ENCODE measurements around the gene FAM50B. TPM values are rescaled to one million over a fixed set of nuclear protein-coding genes. Genes with fewer than 3 reads are reported as not detected.

FAM50B gene
- total RNA-seq, 1 experiment from 2014 or later: 3.3 TPM

- H3T11ph ChIP-seq (ENCODE audit: low read length): no peak overlapping the region
- H4K91ac ChIP-seq (ENCODE audit: insufficient read length, low read depth, low read length): no peak overlapping the region
- H2BK12ac ChIP-seq (ENCODE audit: insufficient read length, low read depth, low read length): no peak overlapping the region
- no CpG with 5 or more reads among the region's 3 CpGs for WGBS (ENCODE audit: extremely low coverage, insufficient read length, low lambda C conversion rate)
- H3K4me1 ChIP-seq (ENCODE audit: insufficient read depth, low read length): peaks cover 6% of the 10 kb centered on the region; the same call in 1 of the 2 replicates
- H3K27ac Mint-ChIP-seq: no peak overlapping the region
- no peak overlapping the region for H3K4ac ChIP-seq (ENCODE audit: low read depth, low read length)
- H3K27ac ChIP-seq (ENCODE audit: insufficient read length, low read depth, low read length): no peak overlapping the region
- H4K20me1 ChIP-seq (ENCODE audit: control insufficient read depth, insufficient read depth, insufficient read length): no peaks in the 10 kb centered on the region
- TF ChIP-seq CTCF (conservative IDR thresholded peaks at IDR 0.05): no peak
- no peak overlapping the region for H3K14ac ChIP-seq (ENCODE audit: insufficient read depth, low read length)
- H3K9me3 Mint-ChIP-seq: no peaks in the 10 kb centered on the region
- H4K5ac ChIP-seq (ENCODE audit: insufficient read length, low read depth, low read length): no peak overlapping the region
- H3K27me3 Mint-ChIP-seq (ENCODE audit: low read depth): peaks cover 3% of the 10 kb centered on the region
- no peak overlapping the region for H3K18ac ChIP-seq (ENCODE audit: insufficient read length, low read depth, low read length)
- no peak overlapping the region for H2AFZ ChIP-seq (ENCODE audit: low read length)
- H2BK120ac ChIP-seq (ENCODE audit: low read depth, low read length, poor library complexity, severe bottlenecking): no peak overlapping the region
- H3K36me3 Mint-ChIP-seq (ENCODE audit: insufficient read depth in 1 of 3, low read depth in 3 of 3): no peaks in the 10 kb centered on the region
- no peak overlapping the region for H3K4me2 ChIP-seq (ENCODE audit: insufficient read depth, insufficient read length, low read length)
- no peak overlapping the region for H2BK5ac ChIP-seq (ENCODE audit: insufficient read length, low read length)
- H2BK15ac ChIP-seq (ENCODE audit: low read depth, low read length): no peak overlapping the region
- no peaks in the 10 kb centered on the region for H3K27me3 ChIP-seq (ENCODE audit: insufficient read depth, low read length)
- H2BK20ac ChIP-seq (ENCODE audit: low read depth, low read length, poor library complexity, severe bottlenecking): no peak overlapping the region
- H2AK5ac ChIP-seq (ENCODE audit: insufficient read length, low read length): no peak overlapping the region
- no peaks in the 10 kb centered on the region for H3K9me3 ChIP-seq (ENCODE audit: control insufficient read depth, low read depth, low read length)
- no peak overlapping the region for H3K56ac ChIP-seq (ENCODE audit: insufficient read length, low read depth, low read length)
- H3K4me3 Mint-ChIP-seq: no peak overlapping the region
- no peak overlapping the region for H3K9ac ChIP-seq (ENCODE audit: extremely low read depth, insufficient read length, low read length)
- H3K23ac ChIP-seq (ENCODE audit: insufficient read length, low read depth, low read length): no peak overlapping the region
- H4K8ac ChIP-seq (replicated peaks; ENCODE audit: insufficient read length, low read depth, low read length): no peak overlapping the region
- no peak for DNase-seq
- no peaks in the 10 kb centered on the region for H3K79me1 ChIP-seq (ENCODE audit: insufficient read depth, low read depth, low read length, poor library complexity, severe bottlenecking)
- peaks cover 14% of the 10 kb centered on the region in 2 experiments for H3K4me1 Mint-ChIP-seq
- H3K79me2 ChIP-seq (ENCODE audit: insufficient read depth, low read length): no peaks in the 10 kb centered on the region
- H3K23me2 ChIP-seq (ENCODE audit: insufficient read length, low read depth, low read length, poor library complexity, severe bottlenecking): no peaks in the 10 kb centered on the region
Measured at GRCh38 chr6:3812596-3812995, 36.6 kb upstream of the FAM50B start.
